OCI-LY1 (cell line): ENCODE data around the gene PDE1C.

Experiments used
- EZH2 ChIP-seq: fragments of 200-600 bp; sonication (generic), shearing (Covaris generic); IDR thresholded peaks from 2 replicates; pipeline ENCODE4 v1.8.0; 2017; ENCODE audit warnings: borderline replicate concordance, mixed run types, mild to moderate bottlenecking, antibody characterized with exemption, low read length, moderate library complexity, mixed read lengths
- TF ChIP-seq, protein P1 (sequence below): fragments of 200-600 bp; sonication (generic), shearing (Covaris generic); IDR thresholded peaks from 2 replicates; pipeline ENCODE4 v1.5.1; 2017; ENCODE audit warnings: mild to moderate bottlenecking, antibody characterized with exemption, low read length, moderate library complexity, mixed read lengths

- TF ChIP-seq, protein P1, sequence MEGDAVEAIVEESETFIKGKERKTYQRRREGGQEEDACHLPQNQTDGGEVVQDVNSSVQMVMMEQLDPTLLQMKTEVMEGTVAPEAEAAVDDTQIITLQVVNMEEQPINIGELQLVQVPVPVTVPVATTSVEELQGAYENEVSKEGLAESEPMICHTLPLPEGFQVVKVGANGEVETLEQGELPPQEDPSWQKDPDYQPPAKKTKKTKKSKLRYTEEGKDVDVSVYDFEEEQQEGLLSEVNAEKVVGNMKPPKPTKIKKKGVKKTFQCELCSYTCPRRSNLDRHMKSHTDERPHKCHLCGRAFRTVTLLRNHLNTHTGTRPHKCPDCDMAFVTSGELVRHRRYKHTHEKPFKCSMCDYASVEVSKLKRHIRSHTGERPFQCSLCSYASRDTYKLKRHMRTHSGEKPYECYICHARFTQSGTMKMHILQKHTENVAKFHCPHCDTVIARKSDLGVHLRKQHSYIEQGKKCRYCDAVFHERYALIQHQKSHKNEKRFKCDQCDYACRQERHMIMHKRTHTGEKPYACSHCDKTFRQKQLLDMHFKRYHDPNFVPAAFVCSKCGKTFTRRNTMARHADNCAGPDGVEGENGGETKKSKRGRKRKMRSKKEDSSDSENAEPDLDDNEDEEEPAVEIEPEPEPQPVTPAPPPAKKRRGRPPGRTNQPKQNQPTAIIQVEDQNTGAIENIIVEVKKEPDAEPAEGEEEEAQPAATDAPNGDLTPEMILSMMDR, result no peak
- TF ChIP-seq EZH2, result no peak
Measured at GRCh38 chr7:31997423-31997822, 72.8 kb downstream of the PDE1C start.
